H1 (cell line): ENCODE measurements around the gene EMD. TPM values are rescaled to one million over a fixed set of nuclear protein-coding genes. Genes with fewer than 3 reads are reported as not detected.

ENCODE experiments used
- BACH1 ChIP-seq: IDR thresholded peaks from 2 replicates; pipeline ENCODE4 v1.6.1; 2012; ENCODE audit warnings: low read length, improper control_type of control experiment
- CBX8 ChIP-seq: fragments of 300-800, 300-1000 bp; sonication (generic); IDR thresholded peaks from 2 replicates; pipeline ENCODE4 v1.7.1; 2016; ENCODE audit warnings: low read depth, low read length, borderline replicate concordance
- CHD1 ChIP-seq: IDR thresholded peaks from 2 replicates; pipeline ENCODE4 v1.6.1; 2012; ENCODE audit warnings: low read depth, low read length, improper control_type of control experiment
- FOSL1 ChIP-seq: IDR thresholded peaks from 2 replicates; pipeline ENCODE4 v1.6.1; 2011; ENCODE audit warnings: mild to moderate bottlenecking, low read depth, low read length, moderate library complexity; ENCODE audit not compliant: insufficient read depth
- JUND ChIP-seq: IDR thresholded peaks from 2 replicates; pipeline ENCODE4 v1.6.1; 2011; ENCODE audit warnings: mild to moderate bottlenecking, improper control_type of control experiment, low read length
- MAX ChIP-seq: IDR thresholded peaks from 2 replicates; pipeline ENCODE4 v1.6.1; 2012; ENCODE audit warnings: inconsistent platforms
- RNF2 ChIP-seq: fragments of 200-900, 300-1000 bp; sonication (generic); IDR thresholded peaks from 2 replicates; pipeline ENCODE4 v1.7.1; 2016; ENCODE audit warnings: borderline replicate concordance, low read depth, mild to moderate bottlenecking, antibody characterized with exemption, low read length; ENCODE audit not compliant: poor library complexity, severe bottlenecking; ENCODE audit errors: missing control alignments
- SAP30 ChIP-seq: fragments of 300-600 bp; sonication (generic); IDR thresholded peaks from 2 replicates; pipeline ENCODE4 v1.7.1; 2012; ENCODE audit warnings: low read length, moderate library complexity, mild to moderate bottlenecking, inconsistent platforms; ENCODE audit not compliant: insufficient read depth, insufficient replicate concordance
- SP4 ChIP-seq: IDR thresholded peaks from 2 replicates; pipeline ENCODE4 v1.6.1; 2012; ENCODE audit warnings: low read length, inconsistent platforms
- TAF7 ChIP-seq: optimal IDR thresholded peaks from 2 replicates; pipeline ENCODE3; 2011; ENCODE audit warnings: low read depth, mild to moderate bottlenecking, inconsistent platforms, low read length, moderate library complexity, borderline replicate concordance
- polyA plus RNA-seq, 7 experiments: library from polyadenylated mRNA; depleted of rRNA in 3 of 7; stranded (reverse) in 5 of 7; unstranded in 2 of 7; fragments of >200 nt in 5 of 7; fragments of 200-250 nt in 2 of 7; gene quantifications; 1 replicate in 5 of 7; 2 replicates in 1 of 7; 4 replicates in 1 of 7; pipeline versions ENCODE4 v1.2.1 to v1.2.3, GENCODE V29; 2011 to 2013; ENCODE audit warnings: missing spikeins in 2 of 7, mixed read lengths in 2 of 7
- total RNA-seq: library from RNA; stranded (reverse); fragmentation: NEBNext Ultra II Directional; extraction: Animal tissue kit (Norgen Biotek cat#: 25700); gene quantifications from 2 replicates; pipeline ENCODE4 v1.2.1, GENCODE V29; 2021

EMD gene
- total and polyA plus RNA-seq, 2 of the 8 experiments (the other 6 are each of a cell fraction or from before 2014, with no cell fraction given): 45.5 to 109 TPM

GRCh38 chrX:154333837-154334271, 45.2 kb upstream of the EMD start (continued):
- no peak for TF ChIP-seq RNF2
- TF ChIP-seq CHD1: no peak
- TF ChIP-seq CBX8: no peak
- TF ChIP-seq JUND: no peak
- TF ChIP-seq SP4: no peak
- no peak for TF ChIP-seq SAP30
- TF ChIP-seq BACH1: no peak
- TF ChIP-seq MAX: no peak
- TF ChIP-seq TAF7: no peak
- TF ChIP-seq FOSL1: no peak
